Activated CD8-positive, alpha-beta memory T cell treated with anti-CD3 and anti-CD28 coated beads, Interleukin-2, amount 50 U/mL, for 24 hours (primary cell): ENCODE measurements around the gene EPHA10.

Experiments
- DNase-seq: peaks from one replicate; pipeline ENCODE4 v3.0.0-alpha.2; 2020; ENCODE audit errors: extremely low read depth

Gene EPHA10

DNA sequence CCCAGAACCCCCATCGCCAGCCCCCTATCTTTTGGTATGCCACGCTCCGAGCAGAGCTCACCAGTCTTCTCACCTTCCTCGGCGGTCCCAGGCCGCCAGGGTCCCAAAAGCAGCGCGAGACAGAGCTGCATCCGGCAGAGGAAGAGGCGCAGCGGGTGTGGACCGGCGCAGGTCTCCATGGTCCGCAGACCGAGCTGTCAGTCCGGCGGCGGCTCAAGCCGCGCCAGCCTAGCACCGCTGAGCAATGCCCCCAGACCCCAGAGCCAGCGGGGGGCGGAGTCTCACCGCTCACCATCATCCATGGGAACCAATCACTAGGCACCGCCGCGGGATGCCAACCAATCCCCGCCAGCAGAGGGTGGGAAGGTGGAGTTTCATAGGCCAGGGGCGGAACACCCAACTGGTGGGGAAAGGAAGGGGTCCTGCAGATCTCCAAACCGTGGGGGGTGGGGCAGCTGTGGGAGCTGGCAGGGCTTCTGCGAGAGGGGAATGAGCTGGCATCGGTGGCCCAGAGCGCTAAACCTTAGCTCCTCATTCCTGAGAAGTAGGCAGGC is at the start of gene EPHA10:
Gene EPHA10 (minus strand): TSS at position 233 of the 554 bp plus-strand sequence. CDS start 54 bp downstream, at position 179.
- no peak for DNase-seq

DNA sequence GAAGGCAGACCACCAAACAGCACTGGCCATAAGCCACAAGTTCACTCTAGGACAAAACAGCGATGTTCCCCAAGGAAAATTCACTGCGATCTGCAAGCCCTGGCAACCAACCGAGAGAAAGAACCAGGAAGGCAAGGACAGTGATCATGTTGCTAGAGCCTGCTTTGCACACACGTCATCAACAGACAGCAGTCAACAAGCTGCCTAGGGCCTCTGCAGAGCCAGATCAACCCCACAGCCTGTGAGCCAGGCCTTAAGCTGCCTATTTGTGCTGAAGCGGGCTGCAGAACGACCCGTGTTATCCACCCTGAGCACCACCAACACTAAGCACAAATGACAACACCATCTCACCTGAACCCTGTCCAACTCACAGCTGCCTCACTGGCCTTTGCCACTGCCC is 49.3 kb upstream of the EPHA10 start:
- DNase-seq, result no peak

DNA sequence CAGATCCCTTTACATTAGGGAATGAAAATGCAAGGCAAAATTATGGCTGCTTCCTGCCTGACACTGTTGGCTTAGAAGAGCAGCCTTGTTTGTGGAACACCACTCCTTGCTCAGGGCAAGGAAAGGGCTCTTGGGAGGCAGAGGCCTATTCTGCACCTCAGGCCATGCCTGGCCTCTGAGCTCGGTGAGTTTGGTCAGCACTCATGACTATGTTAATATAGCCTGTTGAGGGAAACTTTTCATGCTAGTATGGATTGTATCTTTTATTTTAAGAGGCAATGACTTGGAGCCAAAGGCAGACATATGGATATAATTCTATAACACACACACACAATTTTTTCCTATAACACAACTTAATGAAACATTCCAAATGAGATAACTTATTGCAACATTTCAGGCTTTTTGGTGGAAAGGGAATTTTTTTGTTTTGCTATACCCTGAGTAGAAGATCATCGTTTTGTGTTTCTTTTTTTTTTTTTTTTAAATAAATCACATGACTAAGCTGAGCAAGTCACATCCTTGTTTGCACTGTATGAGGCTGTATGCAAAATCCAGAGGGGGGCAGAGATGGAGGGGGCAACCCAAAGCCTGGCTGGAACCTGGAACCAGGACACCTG is 48.7 kb upstream of the EPHA10 start:
- DNase-seq, result no peak

GRCh38 chr1:37811027-37811655 is 46.2 kb upstream of the EPHA10 start:
- peak; percentile 35 for DNase-seq

- DNase-seq, result no peak
Measured at GRCh38 chr1:37809942-37810341, 45.0 kb upstream of the EPHA10 start.

- no peak for DNase-seq
Measured at GRCh38 chr1:37808369-37809319, 43.7 kb upstream of the EPHA10 start.

DNA sequence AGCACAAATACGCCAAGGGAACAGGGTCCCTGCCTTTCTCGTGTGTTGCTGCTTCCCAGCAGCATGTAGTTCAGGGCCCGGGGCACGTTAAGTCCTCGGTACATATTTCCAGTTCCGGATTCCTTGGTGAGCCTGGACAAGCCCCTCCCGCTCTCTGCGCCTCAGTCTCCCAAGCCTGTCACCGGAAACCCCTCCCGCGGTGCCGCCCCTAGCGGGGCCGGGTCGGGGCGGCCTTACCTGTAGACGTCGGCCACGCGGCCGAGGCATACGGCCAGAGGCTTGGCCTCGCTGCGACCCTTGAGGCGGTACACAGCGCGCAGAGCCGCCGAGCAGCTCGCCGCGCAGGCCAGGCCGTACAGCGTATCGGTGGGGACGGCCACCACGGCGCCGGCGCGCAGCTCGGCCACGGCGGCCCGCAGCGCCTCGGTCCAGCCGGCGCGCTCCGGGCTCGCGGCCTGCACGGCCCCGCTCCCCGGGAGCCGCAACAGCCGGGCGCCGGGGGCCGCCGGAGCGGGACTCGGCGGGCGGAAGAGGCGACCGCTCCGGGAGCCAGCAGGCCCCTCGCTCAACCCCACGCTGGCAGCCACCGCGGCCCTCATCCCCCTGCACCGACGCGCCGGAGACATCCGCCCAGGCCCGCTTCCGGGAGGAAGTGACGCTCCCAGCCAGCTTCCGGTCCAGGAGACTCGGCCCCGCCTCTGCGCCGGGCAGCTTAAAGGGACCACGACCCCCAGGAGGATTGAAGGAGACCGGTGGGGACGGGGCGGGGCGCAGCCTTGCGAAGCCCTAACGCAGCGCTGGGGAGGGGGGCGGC is 42.8 kb upstream of the EPHA10 start, which contains the start of the genes C1orf122 and YRDC:
Gene C1orf122 (plus strand): TSS at position 236 of the 814 bp plus-strand sequence. CDS start 615 bp downstream, outside the sequence.
Gene YRDC (minus strand): TSS at position 654 of the 814 bp plus-strand sequence. CDS start 28 bp downstream, at position 626.
- peak; percentile 86 for DNase-seq

- no peak for DNase-seq
Measured at GRCh38 chr1:37807220-37807554, 42.3 kb upstream of the EPHA10 start.

- DNase-seq, result no peak
Measured at GRCh38 chr1:37802439-37802838, 37.5 kb upstream of the EPHA10 start.

DNA sequence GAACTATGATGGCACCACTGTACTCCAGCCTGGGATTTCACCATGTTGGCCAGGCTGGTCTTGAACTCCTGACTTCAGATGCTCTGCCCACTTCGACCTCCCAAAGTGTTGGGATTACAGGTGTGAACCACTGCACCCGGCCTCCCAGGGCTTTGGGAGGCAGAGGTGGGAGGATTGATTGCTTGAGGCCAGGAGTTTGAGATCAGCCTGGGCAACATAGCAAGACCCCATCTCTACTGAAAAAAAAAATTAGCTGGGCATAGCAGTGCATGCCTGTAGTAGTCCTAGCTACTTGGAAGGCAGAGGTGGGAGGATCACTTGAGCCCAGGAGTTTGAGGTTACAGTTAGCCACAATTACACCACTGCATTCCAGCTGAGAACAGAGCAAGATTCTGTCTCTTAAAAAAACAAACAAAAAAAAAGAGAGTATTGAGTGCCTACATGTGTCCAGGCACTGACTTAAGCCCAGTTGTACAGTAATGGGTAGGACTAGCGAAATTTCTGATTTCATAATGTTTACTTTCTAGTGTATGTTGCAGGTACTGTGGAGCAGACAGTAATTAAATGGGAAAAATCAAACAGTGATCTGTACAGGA is 32.9 kb upstream of the EPHA10 start:
- no peak for DNase-seq

GRCh38 chr1:37795340-37796125 is 30.6 kb upstream of the EPHA10 start:
- no peak for DNase-seq

DNA sequence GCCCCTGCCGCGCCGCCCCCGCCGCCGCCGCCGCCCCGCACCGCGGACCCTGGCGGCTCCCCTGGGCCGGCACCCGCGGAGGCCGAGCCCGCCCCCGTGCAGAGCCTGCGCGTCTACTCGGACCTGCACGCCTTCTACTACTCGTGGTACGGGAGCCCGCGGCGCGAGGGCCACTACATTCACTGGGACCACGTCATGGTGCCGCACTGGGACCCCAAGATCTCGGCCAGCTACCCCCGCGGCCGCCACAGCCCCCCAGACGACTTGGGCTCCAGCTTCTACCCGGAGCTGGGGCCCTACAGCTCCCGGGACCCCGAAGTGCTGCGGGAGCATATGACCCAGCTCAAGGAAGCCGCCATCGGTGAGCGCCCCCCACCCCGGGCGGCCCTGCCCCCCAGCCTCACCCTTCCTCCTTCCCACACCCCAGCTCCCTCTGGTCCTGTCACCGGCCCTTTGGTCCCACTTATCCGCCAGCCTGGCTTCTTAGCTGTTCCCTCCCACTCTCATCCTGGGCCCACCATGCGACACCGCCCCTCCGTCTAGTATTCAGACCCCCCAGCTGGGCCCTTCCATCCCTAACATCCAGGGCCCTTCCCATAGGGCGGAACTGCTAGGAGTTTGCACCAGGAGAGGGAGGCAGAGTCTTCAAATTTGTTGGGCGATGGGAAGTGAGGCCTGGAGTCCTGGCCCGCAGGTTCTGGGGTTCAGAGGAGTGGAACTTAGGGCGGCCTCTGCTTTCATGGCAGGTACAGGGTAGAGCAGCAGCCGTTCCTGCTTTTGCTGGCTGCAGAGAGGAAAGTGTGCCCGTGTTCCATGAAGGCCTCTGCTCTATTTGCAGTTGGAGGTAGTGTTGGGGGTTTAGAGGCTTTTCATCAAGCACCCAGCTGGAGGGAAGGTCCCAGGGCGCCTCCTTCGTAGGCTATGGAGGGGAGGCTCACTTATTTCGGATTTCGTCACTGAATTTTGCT is 29.7 kb upstream of the EPHA10 start:
- no peak for DNase-seq

DNA sequence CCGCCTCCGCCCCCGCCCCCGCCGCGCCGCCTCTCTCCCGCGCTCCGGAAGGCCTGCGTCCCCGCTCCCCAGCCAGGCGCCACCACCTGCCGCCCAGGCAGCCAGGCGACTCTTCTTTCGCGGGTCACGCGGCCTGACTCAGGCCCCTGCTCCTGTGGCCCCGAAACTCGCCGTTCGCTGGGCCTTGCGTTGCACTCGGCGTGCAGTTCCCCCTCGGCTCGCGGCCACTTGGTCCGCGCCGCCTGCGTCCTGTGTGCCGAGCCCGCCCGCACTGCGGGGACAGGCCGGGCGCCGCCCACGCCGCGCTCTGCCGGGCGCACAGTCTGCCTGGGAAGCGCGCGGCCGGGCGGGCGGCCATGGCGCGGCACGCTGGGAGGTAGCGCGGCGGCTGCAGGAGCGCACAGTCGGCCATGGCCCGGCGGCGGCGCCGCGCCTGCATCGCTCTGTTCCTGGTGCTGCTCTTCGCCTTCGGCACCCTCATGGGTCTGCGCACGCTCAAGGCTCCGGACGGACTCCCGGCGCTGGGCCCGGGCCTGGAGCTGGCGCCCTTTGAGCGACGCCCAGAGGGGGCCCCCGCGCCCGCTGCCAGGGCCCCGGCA is 29.0 kb upstream of the EPHA10 start, which contains the start of gene MANEAL:
Gene MANEAL (plus strand): TSS at position 75 of the 599 bp plus-strand sequence. CDS start 336 bp downstream, at position 411.
- no peak for DNase-seq

- DNase-seq, result no peak
Measured at GRCh38 chr1:37792943-37793686, 28.2 kb upstream of the EPHA10 start.

DNA sequence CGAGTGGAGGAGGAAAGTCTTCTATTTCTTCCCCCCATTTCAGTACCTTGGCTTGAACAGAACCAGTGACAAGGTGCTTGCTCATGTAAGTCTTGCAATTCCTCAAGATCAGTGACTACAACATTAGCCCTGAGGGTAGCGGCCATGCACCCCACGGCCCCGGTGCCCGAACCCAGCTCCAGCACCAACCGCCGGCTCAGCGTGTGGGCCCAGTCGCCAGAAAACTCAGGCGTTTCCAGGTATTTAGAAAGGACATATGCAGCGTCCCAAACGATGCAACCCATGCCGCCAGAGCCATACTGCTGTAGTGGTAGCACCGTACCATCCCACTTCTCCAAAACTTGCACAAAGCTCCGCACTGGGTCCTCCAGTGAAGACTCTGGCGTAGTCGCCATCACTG is 17.6 kb upstream of the EPHA10 start:
- DNase-seq, result no peak

DNA sequence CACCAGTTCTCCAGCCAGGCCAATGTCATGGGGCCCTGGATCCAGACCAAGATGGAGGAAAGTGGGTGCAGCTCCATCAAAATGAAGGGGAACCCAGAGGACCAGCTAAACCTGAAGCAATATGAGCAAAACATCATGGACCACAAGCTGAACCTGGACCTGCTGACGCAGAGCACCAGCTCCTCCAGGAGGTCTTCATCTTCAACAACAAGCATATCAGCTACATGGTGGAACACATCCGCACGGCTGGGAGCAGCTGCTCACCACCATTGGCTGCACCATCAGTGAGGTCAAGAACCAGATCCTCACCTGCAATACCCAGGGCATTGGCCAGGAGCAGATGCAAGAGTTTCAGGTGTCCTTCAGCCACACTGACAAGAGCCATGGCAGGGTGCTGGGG is 13.7 kb upstream of the EPHA10 start:
- DNase-seq, result no peak

DNA sequence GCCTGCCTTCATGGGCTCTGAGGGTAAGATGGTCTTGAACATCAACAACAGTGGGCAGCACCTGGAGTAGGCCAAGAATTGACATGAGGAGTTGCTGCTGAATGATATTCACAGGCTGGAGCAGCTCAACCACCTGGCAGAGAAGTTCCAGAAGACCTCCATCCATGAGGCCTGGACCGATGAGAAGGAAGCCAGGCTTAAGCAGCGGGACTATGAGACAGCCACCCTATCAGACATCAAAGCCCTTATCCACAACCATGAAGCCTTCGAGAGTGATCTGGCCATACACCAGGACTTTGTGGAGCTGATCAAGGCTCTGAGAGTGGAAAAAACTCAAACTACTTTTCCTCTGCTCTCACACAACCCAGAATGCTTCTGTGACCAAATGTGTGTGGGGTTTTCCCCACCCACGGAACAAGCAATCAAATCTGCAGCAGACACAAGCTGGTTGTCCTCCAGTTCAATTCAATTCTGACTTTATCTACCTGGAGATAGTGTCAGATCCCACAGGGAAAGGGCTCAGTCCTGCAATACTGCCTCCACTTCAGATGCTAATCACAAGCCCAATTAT is 12.1 kb upstream of the EPHA10 start:
- no peak for DNase-seq
